K562 (cell line): Measurements from ENCODE around the gene CEP89. TPM values are rescaled to one million over a fixed set of nuclear protein-coding genes. Genes with fewer than 3 reads are reported as not detected.

Source experiments
- ATF6 ChIP-seq: sonication (generic); formaldehyde crosslinking; IDR thresholded peaks from 2 replicates; pipeline ENCODE4 v1.4.0; 2020; ENCODE audit warnings: mild to moderate bottlenecking, missing genetic modification reagents
- CEBPB ChIP-seq: fragments of 450-650 bp; IDR thresholded peaks from 2 replicates; pipeline ENCODE4 v1.6.1; 2016; ENCODE audit warnings: missing genetic modification characterization, missing compliant biosample characterization
- DIDO1 ChIP-seq: fragments of 450-650 bp; IDR thresholded peaks from 2 replicates; pipeline ENCODE4 v1.6.1; 2016; ENCODE audit warnings: low read depth, missing biosample characterization, missing genetic modification characterization
- E2F1 ChIP-seq: sonication (generic); formaldehyde crosslinking; IDR thresholded peaks from 2 replicates; pipeline ENCODE4 v1.8.1; 2023; ENCODE audit warnings: mild to moderate bottlenecking, missing genetic modification reagents, moderate library complexity
- FOXJ2 ChIP-seq: fragments of 200-800 bp; sonication (Bioruptor generic); IDR thresholded peaks from 2 replicates; pipeline ENCODE4 v1.6.1; 2016; ENCODE audit warnings: missing genetic modification characterization, missing compliant biosample characterization
- HMG20B ChIP-seq: fragments of 250-450 bp; sonication (Bioruptor Pico); IDR thresholded peaks from 2 replicates; pipeline ENCODE4 v1.5.0; 2021; ENCODE audit warnings: mild to moderate bottlenecking
- HOXB6 ChIP-seq: fragments of 250-450 bp; sonication (Bioruptor Pico); IDR thresholded peaks from 2 replicates; pipeline ENCODE4 v1.5.1; 2022; ENCODE audit warnings: mild to moderate bottlenecking, borderline replicate concordance
- ILK ChIP-seq: fragments of 450-650 bp; IDR thresholded peaks from 2 replicates; pipeline ENCODE4 v1.6.1; 2016; ENCODE audit warnings: missing genetic modification characterization, low read depth, mild to moderate bottlenecking, missing compliant biosample characterization, moderate library complexity, borderline replicate concordance
- MTA1 ChIP-seq: fragments of 450-650 bp; IDR thresholded peaks from 2 replicates; pipeline ENCODE4 v1.6.1; 2017; ENCODE audit warnings: borderline replicate concordance
- NBN ChIP-seq: fragments of 450-650 bp; IDR thresholded peaks from 2 replicates; pipeline ENCODE4 v1.6.1; 2016; ENCODE audit warnings: low read depth, mild to moderate bottlenecking
- NCOA6 ChIP-seq: fragments of 450-650 bp; IDR thresholded peaks from 2 replicates; pipeline ENCODE4 v1.6.1; 2017; ENCODE audit warnings: mild to moderate bottlenecking
- PURB ChIP-seq: sonication (generic); formaldehyde crosslinking; IDR thresholded peaks from 2 replicates; pipeline ENCODE4 v1.9.0; 2021; ENCODE audit warnings: low read depth, mild to moderate bottlenecking, missing genetic modification reagents
- SP1 ChIP-seq: sonication (generic); formaldehyde crosslinking; IDR thresholded peaks from 2 replicates; pipeline ENCODE4 v1.8.1; 2022; ENCODE audit warnings: mild to moderate bottlenecking, missing genetic modification reagents
- TOE1 ChIP-seq, 2 experiments: fragments of 450-650 bp in 1 of 2; sonication (generic) in 1 of 2; formaldehyde crosslinking in 1 of 2; IDR thresholded peaks; 2 replicates each; pipeline versions ENCODE4 v1.7.1 to v1.8.0; 2016 to 2022; ENCODE audit warnings: borderline replicate concordance in 2 of 2, mild to moderate bottlenecking in 2 of 2, antibody characterized with exemption in 1 of 2, inconsistent platforms in 1 of 2, low read depth in 1 of 2, missing genetic modification reagents in 1 of 2, moderate library complexity in 1 of 2
- UBTF ChIP-seq, 2 experiments: IDR thresholded peaks; 2 replicates each; pipeline ENCODE4 v1.6.1; 2012; ENCODE audit warnings: improper control_type of control experiment in 2 of 2, low read depth in 2 of 2, low read length in 2 of 2, borderline replicate concordance in 1 of 2
- USF1 ChIP-seq: sonication (generic); formaldehyde crosslinking; IDR thresholded peaks from 2 replicates; pipeline ENCODE4 v1.9.0; 2022; ENCODE audit warnings: mild to moderate bottlenecking, missing genetic modification reagents
- ZNF133 ChIP-seq: fragments of 250-450 bp; sonication (Bioruptor Pico); IDR thresholded peaks from 2 replicates; pipeline ENCODE4 v1.4.0; 2020; ENCODE audit warnings: mild to moderate bottlenecking
- ZNF140 ChIP-seq: fragments of 250-450 bp; sonication (Bioruptor Pico); IDR thresholded peaks from 2 replicates; pipeline ENCODE4 v1.8.0; 2021; ENCODE audit warnings: moderate library complexity, mild to moderate bottlenecking, inconsistent platforms
- ZNF197 ChIP-seq: fragments of 200-800 bp; sonication (Bioruptor generic); IDR thresholded peaks from 2 replicates; pipeline ENCODE4 v1.6.1; 2016; ENCODE audit warnings: low read depth, missing genetic modification characterization, missing compliant biosample characterization
- ZNF398 ChIP-seq: fragments of 250-450 bp; sonication (Bioruptor Pico); IDR thresholded peaks from 2 replicates; pipeline ENCODE4 v1.8.0; 2021; ENCODE audit warnings: moderate library complexity, mild to moderate bottlenecking, inconsistent platforms
- polyA plus RNA-seq, 8 experiments: library from polyadenylated mRNA; depleted of rRNA in 4 of 8; stranded (reverse) in 5 of 8; unstranded in 3 of 8; fragments of >200 nt; fragmentation: Nextera tagmentation in 2 of 8; fragmentation: Illumina TruSeq in 1 of 8; extraction: Ambion mirVana in 2 of 8; extraction: Trizol in 1 of 8; gene quantifications; 2 replicates each; pipeline versions ENCODE4 v1.2.1 to v1.2.3, GENCODE V29; 2011 to 2014; ENCODE audit warnings: inconsistent platforms in 1 of 8, missing spikeins in 1 of 8
- total RNA-seq, 7 experiments: library from RNA; depleted of rRNA in 6 of 7; stranded (reverse); fragments of >200 nt in 6 of 7; fragmentation: Illumina TruSeq in 2 of 7; extraction: Trizol in 2 of 7; gene quantifications; 2 replicates each; pipeline versions ENCODE4 v1.2.1 to v1.2.3, GENCODE V29; 2011 to 2021; ENCODE audit warnings: low replicate concordance in 1 of 7

Gene CEP89
- total and polyA plus RNA-seq, 9 of the 15 experiments (the other 6 are each of a cell fraction or from before 2014, with no cell fraction given), result 5.5 to 15.0 (median 7.2) TPM

- TF ChIP-seq ZNF140 (CRISPR knock-in tag), result no peak
- TF ChIP-seq ZNF398, result no peak
- TF ChIP-seq NCOA6, result no peak
- peak; percentile 38; the same call in 1 of the 2 replicates for TF ChIP-seq MTA1
- TF ChIP-seq CEBPB (tag), result peak; percentile 80
- TF ChIP-seq NBN, result peak; percentile 86; the same call in 1 of the 2 replicates
- TF ChIP-seq DIDO1, result no peak
- no peak for TF ChIP-seq HMG20B
- no peak for TF ChIP-seq SP1 (CRISPR knock-in tag)
- TF ChIP-seq USF1 (CRISPR knock-in tag), result no peak
- no peak for TF ChIP-seq E2F1 (CRISPR knock-in tag)
- no peak for TF ChIP-seq HOXB6 (CRISPR knock-in tag)
- no peak for TF ChIP-seq ZNF133
- no peak for TF ChIP-seq ATF6 (CRISPR knock-in tag)
- TF ChIP-seq UBTF (IDR thresholded peaks at IDR 0.05; ENCODE audit: borderline replicate concordance in 1 of 2, low read depth in 2 of 2, low read length in 2 of 2), result no peak
- no peak for TF ChIP-seq ZNF197
- peak; percentile 75 for TF ChIP-seq FOXJ2 (tag)
- TF ChIP-seq PURB, result no peak
- TF ChIP-seq TOE1 (IDR thresholded peaks at IDR 0.05; ENCODE audit: borderline replicate concordance), result no peak
- TF ChIP-seq TOE1 (CRISPR knock-in tag; IDR thresholded peaks at IDR 0.05; ENCODE audit: borderline replicate concordance, low read depth), result no peak
- no peak for TF ChIP-seq ILK
These were observed 62.5 kb downstream of the CEP89 start (continued) for GRCh38 chr19:32909257-32909656.
